Ovary (tissue), 9 donors: ENCODE measurements around the gene ZNF423. TPM values are rescaled to one million over a fixed set of nuclear protein-coding genes. Genes with fewer than 3 reads are reported as not detected.

ENCODE experiments used
- DNase-seq, 5 donors: peaks; one replicate each; pipeline ENCODE4 v3.0.0-alpha.2; 2019 to 2020
- H3K27ac ChIP-seq, 2 donors: fragments of 200-600 bp; one replicate each; pipeline versions ENCODE4 v1.5.1 to v1.8.0; 2019 to 2022
- H3K27me3 ChIP-seq: fragments of 200-600 bp; one replicate; pipeline ENCODE4 v1.8.0; 2022
- H3K36me3 ChIP-seq: fragments of 200-600 bp; sonication (generic); one replicate; pipeline ENCODE4 v1.5.1; 2019
- H3K4me1 ChIP-seq: one replicate; pipeline ENCODE4 v1.8.1; 2013; ENCODE audit warnings: mild to moderate bottlenecking, moderate library complexity; ENCODE audit not compliant: insufficient read depth
- H3K4me3 ChIP-seq: fragments of 200-600 bp; sonication (generic); one replicate; pipeline ENCODE4 v1.5.1; 2017
- H3K9me3 ChIP-seq, 2 donors: fragments of 200-600 bp in 1 of 2; sonication (generic) in 1 of 2; one replicate each; pipeline versions ENCODE4 v1.5.1 to v1.8.1; 2013 to 2019; ENCODE audit warnings: mild to moderate bottlenecking in 1 of 2, moderate library complexity in 1 of 2
- CTCF ChIP-seq, 3 donors: fragments of 450-650 bp in 2 of 3; fragments of 200-600 bp in 1 of 3; IDR thresholded peaks; one replicate each; pipeline versions ENCODE4 v1.5.1 to v1.8.0; 2016 to 2022; ENCODE audit warnings: antibody characterized with exemption in 3 of 3, mild to moderate bottlenecking in 1 of 3
- EP300 ChIP-seq: sonication (generic); formaldehyde crosslinking; IDR thresholded peaks from one replicate; pipeline ENCODE4 v1.6.1; 2017; ENCODE audit warnings: antibody characterized with exemption
- POLR2A ChIP-seq: fragments of 450-650 bp; IDR thresholded peaks from one replicate; pipeline ENCODE4 v1.6.1; 2017; ENCODE audit warnings: antibody characterized with exemption, mild to moderate bottlenecking, moderate library complexity
- WGBS, 3 donors: extraction: QIAGEN DNeasy Blood & Tissue Kit in 1 of 3; methylation state at CpG; one replicate each; pipeline versions ENCODE4 v1.1.5 to v1.1.7; 2013 to 2017; 5-methylcytosine and 5-hydroxymethylcytosine counted together
- intact Hi-C, 4 donors: fragments of 100-400 bp; cut with DNase I; formaldehyde crosslinking; loops; one replicate each; pipeline versions ENCODE4 v1.11.0 to v1.15.1; 2022 to 2023
- polyA plus RNA-seq, 2 donors: library from polyadenylated mRNA; stranded (reverse); fragments of 200-250 nt in 1 of 2; fragments of 350-450 nt in 1 of 2; fragmentation: Illumina TruSeq in 1 of 2; extraction: RNeasy Lipid Tissue Mini Kit (QIAGEN cat#74804) in 1 of 2; gene quantifications; one replicate each; pipeline ENCODE4 v1.2.3, GENCODE V29; 2013 to 2014
- total RNA-seq, 7 donors: library from RNA; depleted of rRNA in 2 of 7; stranded (reverse); fragments of >200 nt in 2 of 7; fragmentation: NEBNext Ultra II Directional in 3 of 7; extraction: Animal tissue kit (Norgen Biotek cat#: 25700) in 3 of 7; gene quantifications; one replicate each; pipeline versions ENCODE4 v1.1.0 to v1.2.4, GENCODE V29; 2016 to 2023
- donor health status: DM: no; HTN: no; CAD: no; lungs with moderate emphysema.
- donor health status: DM: no; HTN: no; CAD: no.
- donor health status: Bipolar disorder and iron deficiency.
- donor health status: DM: yes; HTN: yes; CAD: no.
- donor health status: DM: no; HTN: no; CAD: no.
- donor health status: DM: yes; HTN: yes; CAD: no.

Gene ZNF423
- total and polyA plus RNA-seq, 9 donors: 3.3 to 40.3 (median 12.4) TPM

- H3K4me3 ChIP-seq: peak overlapping the region; percentile 10
- intact Hi-C loops: loop anchor here in 1 of 4 donors (10.0 kb wide), 1 partner anchor 92 kb away; no protein-coding TSS in a partner anchor
- no peaks in the 10 kb centered on the region for H3K36me3 ChIP-seq
- no peaks in the 10 kb centered on the region for H3K9me3 ChIP-seq
- DNase-seq: peak; percentile 66 to 82 (median 74)
- WGBS, 3 donors: 9 to 20% (median 17%) methylated on average over 23 of the region's 23 CpGs
- peaks cover 7% of the 10 kb centered on the region for H3K4me1 ChIP-seq
- H3K27me3 ChIP-seq: no peaks in the 10 kb centered on the region
- peak overlapping the region in 1 of 2 donors; percentile 74 for H3K27ac ChIP-seq
- no peak for TF ChIP-seq POLR2A
- no peak for TF ChIP-seq EP300
- no peak for TF ChIP-seq CTCF (IDR thresholded peaks at IDR 0.05)
Observed at GRCh38 chr16:49652456-49653172, 203.3 kb downstream of the ZNF423 start.

GRCh38 chr16:49651996-49652395 is 203.9 kb downstream of the ZNF423 start:
- TF ChIP-seq POLR2A: no peak
- TF ChIP-seq EP300: no peak
- no peak for TF ChIP-seq CTCF (IDR thresholded peaks at IDR 0.05)
- no peaks in the 10 kb centered on the region for H3K9me3 ChIP-seq
- no peaks in the 10 kb centered on the region for H3K36me3 ChIP-seq
- DNase-seq: peak; percentile 51 to 73 (median 59)
- intact Hi-C loops: loop anchor here in 1 of 4 donors (10.0 kb wide), 1 partner anchor 93 kb away; no protein-coding TSS in a partner anchor
- H3K27ac ChIP-seq: peak overlapping the region in 1 of 2 donors; percentile 74
- no peaks in the 10 kb centered on the region for H3K27me3 ChIP-seq
- H3K4me3 ChIP-seq: no peak overlapping the region
- peaks cover 7% of the 10 kb centered on the region for H3K4me1 ChIP-seq
- WGBS, 3 donors: 18 to 24% (median 23%) methylated on average over 7 of the region's 7 CpGs

GRCh38 chr16:49651226-49651625 is 204.7 kb downstream of the ZNF423 start:
- Histone ChIP-seq H3K4me1 (peaks cover 7% of the 10 kb centered on the region), H3K9me3 (no peaks in the 10 kb centered on the region), H3K4me3 (no peak overlapping the region), H3K27ac (peak overlapping the region in 1 of 2 donors; percentile 74), H3K36me3 (no peaks in the 10 kb centered on the region), H3K27me3 (no peaks in the 10 kb centered on the region)
- 75 to 78% (median 78%) methylated on average over 4 of the region's 4 CpGs for WGBS, 3 donors
- no peak for TF ChIP-seq EP300
- TF ChIP-seq CTCF (IDR thresholded peaks at IDR 0.05): no peak
- no peak for TF ChIP-seq POLR2A
- DNase-seq: no peak
- intact Hi-C loops: loop anchor here in 1 of 4 donors (10.0 kb wide), 1 partner anchor 94 kb away; no protein-coding TSS in a partner anchor

GRCh38 chr16:49650603-49651002 is 205.3 kb downstream of the ZNF423 start:
- TF ChIP-seq CTCF (IDR thresholded peaks at IDR 0.05) (no peak), EP300 (no peak), POLR2A (no peak)
- H3K4me3 ChIP-seq: no peak overlapping the region
- 93 to 98% (median 95%) methylated on average over 1 of the region's 1 CpG for WGBS, 3 donors
- H3K27me3 ChIP-seq: no peaks in the 10 kb centered on the region
- no peaks in the 10 kb centered on the region for H3K9me3 ChIP-seq
- no peak for DNase-seq
- intact Hi-C loops: loop anchor here in 1 of 4 donors (10.0 kb wide), 1 partner anchor 94 kb away; no protein-coding TSS in a partner anchor
- no peak overlapping the region for H3K27ac ChIP-seq
- H3K4me1 ChIP-seq: peaks cover 7% of the 10 kb centered on the region
- no peaks in the 10 kb centered on the region for H3K36me3 ChIP-seq
